Stimulated activated CD4-positive, alpha-beta T cell treated with anti-CD3 and anti-CD28 coated beads, Interleukin-1b, Interleukin-23, amount 100 ng/mL, for 24 hours (primary cell): ENCODE measurements around the gene ZBTB43.

Experiments
- DNase-seq, 4 experiments: peaks; one replicate each; pipeline ENCODE4 v3.0.0-alpha.2; 2020; ENCODE audit warnings: low read depth in 4 of 4, low spot score in 1 of 4

Gene ZBTB43

GRCh38 chr9:126827227-126827626, 22.4 kb downstream of the ZBTB43 start:
- DNase-seq, result no peak

DNA sequence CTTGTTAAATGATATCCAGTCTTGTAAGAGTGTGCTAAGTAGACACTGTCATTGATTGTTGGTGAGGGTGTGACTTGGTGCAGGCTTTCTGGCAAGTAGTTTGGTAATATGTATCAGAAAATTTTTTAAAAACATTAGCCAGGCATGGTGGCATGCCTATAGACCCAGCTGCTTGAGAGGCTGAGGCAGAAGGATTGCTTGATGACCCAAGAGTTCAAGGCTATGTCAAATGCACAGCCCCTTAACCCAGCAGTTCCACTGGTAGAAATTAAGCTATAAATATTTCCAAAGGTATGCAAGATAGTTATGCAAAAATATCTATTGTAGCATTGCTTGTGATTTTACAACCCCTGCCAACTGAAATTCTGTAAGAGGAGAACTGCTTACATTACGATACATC, 24.2 kb downstream of the ZBTB43 start:
- DNase-seq, result no peak

DNA sequence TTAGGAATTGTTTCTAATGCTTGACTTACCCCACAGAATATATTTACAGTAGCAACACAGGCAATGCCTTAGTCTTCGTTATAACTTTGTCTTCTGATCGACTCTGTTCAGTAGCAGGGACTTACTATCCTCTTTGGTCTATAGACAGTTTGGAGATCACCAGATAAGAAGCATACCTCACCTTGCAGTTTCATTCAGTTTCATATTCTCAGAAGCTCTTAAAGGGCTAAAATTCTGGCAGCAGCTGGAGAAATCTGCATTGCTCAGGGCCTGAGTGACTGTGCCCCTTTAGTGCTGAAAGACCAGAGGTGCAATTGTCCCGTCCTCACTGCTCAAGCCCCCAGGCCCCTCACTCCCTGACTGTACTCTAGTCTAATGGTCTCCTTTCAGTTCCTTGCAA, 26.0 kb downstream of the ZBTB43 start:
- no peak for DNase-seq

DNA sequence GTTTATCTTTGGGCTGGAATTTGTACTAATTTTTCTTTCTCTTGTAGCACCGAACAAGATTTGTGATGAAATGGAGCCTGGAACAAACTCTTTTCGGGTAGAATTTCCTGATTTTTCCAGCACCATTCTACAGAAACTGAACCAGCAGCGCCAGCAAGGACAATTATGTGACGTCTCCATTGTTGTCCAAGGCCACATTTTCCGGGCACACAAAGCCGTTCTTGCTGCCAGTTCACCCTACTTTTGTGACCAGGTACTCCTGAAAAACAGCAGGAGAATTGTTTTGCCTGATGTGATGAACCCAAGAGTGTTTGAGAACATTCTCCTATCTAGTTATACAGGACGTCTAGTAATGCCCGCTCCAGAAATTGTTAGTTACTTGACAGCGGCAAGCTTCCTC, 27.6 kb downstream of the ZBTB43 start:
- no peak for DNase-seq

DNA sequence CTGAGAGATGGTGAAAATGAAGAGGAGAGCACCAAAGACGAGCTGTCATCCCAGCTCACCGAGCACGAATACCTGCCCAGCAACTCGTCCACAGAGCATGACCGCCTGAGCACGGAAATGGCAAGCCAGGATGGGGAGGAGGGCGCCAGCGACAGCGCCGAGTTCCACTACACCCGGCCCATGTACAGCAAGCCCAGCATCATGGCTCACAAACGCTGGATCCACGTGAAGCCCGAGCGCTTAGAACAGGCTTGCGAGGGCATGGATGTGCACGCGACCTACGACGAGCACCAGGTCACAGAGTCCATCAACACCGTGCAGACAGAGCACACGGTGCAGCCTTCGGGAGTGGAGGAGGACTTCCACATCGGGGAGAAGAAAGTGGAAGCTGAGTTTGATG, 28.2 kb downstream of the ZBTB43 start:
- no peak for DNase-seq

DNA sequence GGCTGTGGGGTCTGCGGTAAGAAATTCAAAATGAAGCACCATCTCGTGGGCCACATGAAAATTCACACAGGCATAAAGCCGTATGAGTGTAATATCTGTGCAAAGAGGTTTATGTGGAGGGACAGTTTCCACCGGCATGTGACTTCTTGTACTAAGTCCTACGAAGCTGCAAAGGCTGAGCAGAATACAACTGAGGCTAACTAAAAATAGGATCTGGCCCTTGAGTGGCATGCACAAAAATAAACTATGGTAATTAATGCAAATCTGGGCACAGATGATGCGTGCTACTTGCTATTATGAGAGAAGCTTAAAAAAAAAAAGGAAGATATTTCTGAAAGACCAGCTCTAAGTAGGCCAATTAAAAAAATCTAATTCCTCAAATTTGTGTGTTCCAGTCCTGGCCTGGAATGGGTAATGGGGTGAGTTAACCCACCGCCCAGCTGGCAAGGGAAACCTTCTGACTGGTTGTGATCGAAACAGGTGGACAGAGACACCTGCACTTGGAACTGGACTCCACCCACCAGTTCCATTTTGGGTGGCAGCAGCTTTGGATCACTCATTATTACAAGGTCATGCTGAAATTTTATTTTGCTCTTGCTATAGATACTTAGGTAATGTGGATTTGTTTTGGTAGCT, 29.0 kb downstream of the ZBTB43 start:
- no peak for DNase-seq

DNA sequence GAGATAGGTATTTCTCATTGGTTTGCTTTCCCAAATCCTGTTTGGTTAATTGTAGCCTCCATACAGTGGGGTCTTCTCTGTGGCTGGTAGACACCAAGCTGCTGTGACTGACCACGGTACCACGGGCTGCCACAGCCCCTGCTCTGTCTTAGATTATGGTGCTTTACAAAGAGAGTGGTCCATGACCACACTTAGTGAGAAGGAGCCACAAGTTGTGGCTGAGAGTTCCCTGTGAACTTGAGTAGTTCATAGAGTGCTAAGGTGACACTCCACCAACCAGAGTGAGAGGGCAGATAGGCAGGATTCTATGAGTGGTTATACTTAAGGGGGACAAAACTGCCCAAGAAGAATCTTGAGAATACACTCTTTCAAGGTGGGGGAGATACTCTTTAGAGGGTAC, 29.8 kb downstream of the ZBTB43 start:
- no peak for DNase-seq

- DNase-seq, result no peak
These were observed 31.4 kb downstream of the ZBTB43 start for GRCh38 chr9:126836216-126836615.

DNA sequence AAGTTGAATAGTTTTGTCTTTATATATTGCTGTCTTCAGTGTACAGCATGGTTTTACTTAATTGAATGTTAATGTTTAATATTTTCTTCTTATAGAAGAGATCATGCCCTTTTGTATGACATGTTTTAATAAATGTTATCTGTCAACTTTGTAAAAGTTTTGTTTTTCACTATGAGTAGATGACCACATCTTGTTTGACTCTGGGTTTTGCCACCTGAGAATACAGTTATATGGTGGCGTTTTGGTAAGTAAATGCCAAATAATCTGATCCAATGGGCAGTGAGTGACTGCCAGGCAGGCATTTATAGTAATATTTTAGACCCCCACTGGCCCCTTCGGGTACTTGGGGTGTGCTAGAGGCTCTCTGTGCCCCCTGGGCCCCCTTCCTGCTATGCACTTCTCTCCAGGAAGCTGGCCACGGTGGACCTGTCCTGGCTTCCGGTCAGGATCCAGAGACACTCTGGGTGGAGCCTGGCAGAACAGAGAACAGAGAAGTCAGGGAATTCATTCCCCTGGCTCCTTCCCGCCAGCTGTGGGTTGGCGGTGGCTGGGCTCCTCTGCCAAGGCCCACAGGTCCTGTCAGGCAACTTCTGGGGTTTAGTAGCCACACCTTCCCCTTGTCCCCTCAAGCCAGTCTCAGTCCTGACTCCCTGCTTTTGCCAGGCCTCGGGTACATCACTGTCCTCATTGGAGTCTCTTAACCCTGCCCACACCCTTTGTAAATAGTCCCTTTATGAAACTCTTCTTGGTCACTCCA, 33.4 kb downstream of the ZBTB43 start:
- DNase-seq, result no peak

GRCh38 chr9:126838895-126839294, 34.1 kb downstream of the ZBTB43 start:
- DNase-seq, result no peak

DNA sequence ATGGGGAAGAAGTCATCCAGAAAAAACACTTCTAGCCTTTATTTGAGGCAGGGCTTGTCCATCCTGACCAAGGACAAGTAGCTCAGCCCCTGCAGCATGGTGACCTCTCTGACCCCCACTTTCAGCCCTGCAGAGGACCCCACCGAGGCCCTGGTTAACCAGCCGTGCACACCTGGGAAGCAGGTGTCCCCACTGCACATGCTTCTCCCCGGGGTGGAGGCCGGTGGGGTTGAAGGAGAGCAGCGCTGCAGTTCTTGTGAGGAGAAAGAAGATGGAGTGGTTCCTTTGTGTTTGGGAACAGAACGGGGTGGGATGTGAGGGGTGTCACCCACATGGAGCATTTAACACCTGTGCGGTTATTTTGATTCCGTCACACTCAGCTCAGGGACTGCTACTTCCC, 34.5 kb downstream of the ZBTB43 start:
- no peak for DNase-seq

DNA sequence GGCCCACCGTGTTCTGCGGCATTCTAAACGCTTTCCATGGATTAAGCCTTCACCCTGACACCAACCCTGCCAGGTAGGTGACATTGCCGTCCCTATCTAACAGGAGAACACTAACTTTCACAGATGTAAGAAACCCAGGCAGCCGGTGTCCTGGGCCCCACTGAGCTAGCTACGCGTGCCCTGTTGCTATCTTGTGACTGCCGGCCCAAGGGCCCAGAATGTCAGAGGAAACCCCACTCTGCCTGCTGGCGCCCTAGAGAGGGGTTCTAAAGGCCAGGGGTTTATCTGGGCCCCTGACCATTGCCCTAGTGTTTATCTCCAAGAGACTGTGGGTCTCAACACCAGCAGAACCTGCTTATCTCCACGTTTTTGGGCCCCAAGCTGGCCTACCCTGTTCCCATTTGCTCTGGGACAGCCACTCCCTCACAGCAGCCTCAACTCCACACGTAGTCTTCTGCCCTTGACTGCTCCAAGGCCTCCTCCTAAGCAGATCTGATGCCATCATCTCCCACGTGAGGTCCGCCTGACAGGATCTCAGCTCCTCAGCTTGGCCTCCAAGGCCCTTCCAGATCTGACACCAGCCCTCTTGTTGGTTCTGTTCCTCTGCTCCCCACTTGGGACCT, 37.5 kb downstream of the ZBTB43 start:
- no peak for DNase-seq

GRCh38 chr9:126842977-126843799, 38.3 kb downstream of the ZBTB43 start:
- DNase-seq, result no peak

- DNase-seq, result no peak
These were observed 39.2 kb downstream of the ZBTB43 start for GRCh38 chr9:126844085-126844484.

DNA sequence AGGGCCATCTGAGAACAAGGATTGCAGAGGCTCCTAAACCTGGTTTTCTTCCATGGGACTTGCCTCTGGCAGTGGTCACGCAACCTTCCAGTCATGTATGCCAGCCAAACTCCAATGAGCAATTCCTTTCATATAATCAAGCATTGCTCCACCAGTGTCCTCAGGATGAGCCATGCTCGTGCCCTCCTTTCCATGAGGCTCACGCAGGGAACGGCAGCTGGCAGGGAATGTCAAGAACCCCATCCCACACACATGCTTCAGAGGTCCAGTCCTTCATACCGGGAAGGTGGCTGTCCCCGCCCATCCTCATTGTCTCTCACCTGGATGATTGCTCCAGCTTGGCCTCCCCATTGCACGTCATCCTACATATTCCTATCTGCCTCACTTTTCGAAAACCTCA, 42.2 kb downstream of the ZBTB43 start:
- no peak for DNase-seq

DNA sequence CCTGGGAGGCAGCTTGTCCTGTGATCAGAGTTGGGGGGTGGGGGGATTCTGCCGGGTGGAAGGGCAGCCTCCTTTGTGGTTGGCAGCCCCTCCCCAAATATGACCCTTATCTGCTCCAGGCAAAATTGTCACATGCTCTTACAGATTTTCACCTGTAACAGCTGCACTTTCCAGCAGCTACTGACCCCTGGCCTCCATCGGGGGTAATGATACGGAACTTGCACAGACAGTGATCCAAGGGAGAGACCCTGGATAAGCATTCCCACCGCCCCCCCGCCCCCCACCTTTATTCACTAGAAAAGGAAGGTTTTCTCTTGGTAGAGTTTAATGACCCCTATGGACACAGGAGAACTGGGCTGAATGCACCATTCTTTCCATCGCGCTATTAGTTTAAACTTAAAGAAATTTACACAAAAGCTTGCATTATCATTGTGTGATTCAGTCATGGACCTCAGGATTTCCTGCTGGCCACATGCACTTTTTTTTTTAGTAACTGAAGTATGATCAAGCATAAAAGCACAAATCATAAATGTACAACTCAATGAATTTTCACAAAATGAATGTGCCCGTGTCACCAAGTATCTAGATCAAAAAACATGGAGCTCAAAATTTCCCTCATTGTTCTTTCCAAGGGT, 44.9 kb downstream of the ZBTB43 start:
- no peak for DNase-seq

GRCh38 chr9:126851286-126851880, 46.5 kb downstream of the ZBTB43 start:
- no peak for DNase-seq

DNA sequence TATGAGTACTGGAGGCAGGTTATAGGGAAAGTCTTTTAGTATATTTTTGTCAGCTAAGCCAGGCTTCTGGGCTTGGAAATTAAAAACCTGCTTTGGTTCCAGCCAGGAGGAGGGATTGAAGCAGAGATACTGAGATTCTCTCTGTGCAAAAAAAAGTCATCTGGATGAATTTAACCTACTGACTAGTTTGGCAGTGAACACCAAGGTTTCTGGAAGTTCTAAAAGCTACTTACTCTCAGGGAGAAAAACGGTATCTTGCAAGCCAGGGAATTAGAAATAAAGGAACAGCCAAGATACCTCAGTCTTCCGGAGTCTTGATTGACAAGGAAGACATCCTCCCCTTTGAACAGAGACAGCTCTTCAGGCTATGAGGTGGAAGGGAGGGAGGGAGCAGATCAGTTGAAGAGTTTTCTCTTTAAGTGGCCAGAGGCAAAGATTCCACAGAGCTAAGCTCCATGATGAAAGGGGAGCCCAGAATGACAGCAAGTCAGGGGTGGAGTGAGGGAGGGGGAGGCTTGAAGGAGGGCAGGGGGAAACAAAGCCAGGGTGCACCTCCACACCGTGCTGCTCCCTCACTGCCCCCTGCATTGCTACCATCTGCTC, 47.3 kb downstream of the ZBTB43 start:
- DNase-seq, result no peak

DNA sequence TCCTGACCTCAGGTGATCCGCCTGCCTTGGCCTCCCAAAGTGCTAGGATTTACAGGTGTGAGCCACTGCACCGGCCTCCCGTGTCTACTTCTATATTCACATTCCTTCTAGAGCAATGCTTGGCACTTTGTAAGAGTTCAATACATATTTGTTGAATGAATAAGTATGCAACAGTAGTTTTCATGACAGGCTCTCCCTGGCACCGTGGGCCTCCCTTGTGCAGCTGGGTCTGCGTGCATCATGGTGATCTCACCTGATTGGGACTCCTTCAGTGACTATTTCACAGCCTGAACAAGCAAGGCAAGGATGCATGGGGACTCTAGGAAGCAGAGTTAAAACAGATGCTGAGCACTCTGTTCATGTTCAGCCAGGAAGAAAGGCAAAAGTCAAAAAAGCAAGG, 48.8 kb downstream of the ZBTB43 start:
- no peak for DNase-seq

- no peak for DNase-seq
These were observed 49.9 kb downstream of the ZBTB43 start for GRCh38 chr9:126854734-126855133.
